K562 (cell line): ENCODE measurements around the gene ITGA2B. TPM values are rescaled to one million over a fixed set of nuclear protein-coding genes. Genes with fewer than 3 reads are reported as not detected.
"Not testable (repeated sequence)": the region's sequence is repeated elsewhere in the genome, so short reads cannot be mapped to it uniquely, and the experiment has no call there.

Experiments used
- ATAC-seq: fragments of 200-7000 bp; cut with Tn5 transposase; 3 replicates; pipeline ENCODE4 v1.9.1; 2020; ENCODE audit warnings: moderate library complexity
- BruUV-seq: library from RNA; stranded (reverse); fragments of 400-500 nt; replicated peaks from 2 replicates; lab custom pipeline; 2021; lab: Mats Ljungman, UMichigan
- CTCF ChIA-PET: fragments of 300-600 bp; formaldehyde crosslinking; extraction: SDS; loops from one replicate; lab custom pipeline; 2021; ENCODE audit warnings: low intra/inter-chr PET ratio; lab: Yijun Ruan, JAX
- POLR2A ChIA-PET: fragments of 300-600, 350-650 bp; sonication (Branson Sonifier 250); formaldehyde crosslinking; extraction: SDS; loops from one replicate; lab custom pipeline; 2021; ENCODE audit warnings: antibody characterized with exemption, inconsistent platforms; lab: Yijun Ruan, JAX
- DNase-seq, 4 experiments: peaks; one replicate each; pipeline versions ENCODE4 v3.0.0 to v3.0.0-alpha.2; 2011 to 2018; ENCODE audit warnings: low spot score in 3 of 4, mixed read lengths in 3 of 4; ENCODE audit errors: extremely low read depth in 1 of 4
- FAIRE-seq: peaks from 2 replicates; lab custom pipeline; 2011; peaks lifted over from hg19 to GRCh38; lab: Jason Lieb, UNC
- H2AFZ ChIP-seq: 2 replicates; pipeline ENCODE4 v1.6.0; 2011; ENCODE audit warnings: low read depth, low read length, control low read depth, inconsistent platforms
- H3K27ac ChIP-seq: fragments of 200-600 bp; 3 replicates; pipeline ENCODE4 v1.8.0; 2011; ENCODE audit warnings: low read depth, mild to moderate bottlenecking, control low read depth, inconsistent platforms, low read length, moderate library complexity, mixed read lengths; ENCODE audit errors: extremely low read depth
- H3K27me3 ChIP-seq, 2 experiments: fragments of 300-600 bp in 1 of 2; 2 replicates in 1 of 2; 3 replicates in 1 of 2; pipeline versions ENCODE4 v1.6.0 to v1.8.0; 2011; ENCODE audit warnings: inconsistent platforms in 2 of 2, low read length in 2 of 2, mild to moderate bottlenecking in 1 of 2, mixed read lengths in 1 of 2, moderate library complexity in 1 of 2; ENCODE audit not compliant: control insufficient read depth in 2 of 2, insufficient read depth in 2 of 2
- H3K36me3 ChIP-seq: fragments of 300-600 bp; 3 replicates; pipeline ENCODE4 v1.8.0; 2011; ENCODE audit warnings: mild to moderate bottlenecking, low read length, inconsistent platforms; ENCODE audit not compliant: control insufficient read depth, insufficient read depth
- H3K4me1 ChIP-seq, 2 experiments: fragments of 200-600 bp in 1 of 2; replicated peaks in 1 of 2; 2 replicates in 1 of 2; 3 replicates in 1 of 2; pipeline versions ENCODE4 v1.5.1 to v1.8.0; 2011; ENCODE audit warnings: inconsistent platforms in 2 of 2, low read length in 2 of 2, mild to moderate bottlenecking in 1 of 2, mixed read lengths in 1 of 2, moderate library complexity in 1 of 2; ENCODE audit not compliant: control insufficient read depth in 2 of 2, insufficient read depth in 2 of 2
- H3K4me2 ChIP-seq: 2 replicates; pipeline ENCODE4 v1.6.1; 2011; ENCODE audit warnings: low read length, control low read depth, inconsistent platforms, mixed read lengths; ENCODE audit not compliant: insufficient read depth
- H3K4me3 ChIP-seq: fragments of 200-600 bp; sonication (generic), shearing (Covaris generic); 2 replicates; pipeline ENCODE4 v1.5.1; 2016; ENCODE audit warnings: control low read depth, inconsistent platforms
- H3K79me2 ChIP-seq: fragments of 200-600 bp; 3 replicates; pipeline ENCODE4 v1.8.0; 2011; ENCODE audit warnings: low read length, inconsistent platforms; ENCODE audit not compliant: control insufficient read depth, insufficient read depth
- H3K9ac ChIP-seq, 2 experiments: 2 replicates each; pipeline versions ENCODE4 v1.6.0 to v1.6.1; 2011; ENCODE audit warnings: low read depth in 2 of 2, low read length in 2 of 2, control low read depth in 1 of 2, inconsistent platforms in 1 of 2, mild to moderate bottlenecking in 1 of 2, mixed read lengths in 1 of 2; ENCODE audit not compliant: insufficient read depth in 1 of 2
- H3K9me1 ChIP-seq: one replicate; pipeline ENCODE4 v1.6.0; 2011; ENCODE audit warnings: inconsistent platforms, mild to moderate bottlenecking, low read length, moderate library complexity; ENCODE audit not compliant: control insufficient read depth, insufficient read depth
- H3K9me3 ChIP-seq: replicated peaks from 2 replicates; pipeline ENCODE4 v1.5.1; 2011; ENCODE audit warnings: low read depth, low read length, inconsistent platforms; ENCODE audit not compliant: control insufficient read depth, insufficient read depth
- H4K20me1 ChIP-seq: replicated peaks from 2 replicates; pipeline ENCODE4 v1.6.1; 2011; ENCODE audit warnings: low read length, inconsistent platforms, mixed read lengths; ENCODE audit not compliant: control insufficient read depth, insufficient read depth
- GTF2E2 ChIP-seq: fragments of 200-800 bp; sonication (Bioruptor generic); IDR thresholded peaks from 2 replicates; pipeline ENCODE4 v1.6.1; 2016; ENCODE audit warnings: missing genetic modification characterization, missing compliant biosample characterization
- SPI1 ChIP-seq: IDR thresholded peaks from 2 replicates; pipeline ENCODE4 v1.6.1; 2011; ENCODE audit warnings: low read depth, low read length, control low read depth, borderline replicate concordance
- THRB ChIP-seq: fragments of 450-650 bp; formaldehyde crosslinking; conservative IDR thresholded peaks from 2 replicates; pipeline ENCODE4 v1.4.0; 2022; ENCODE audit warnings: mild to moderate bottlenecking, missing genetic modification characterization
- ZC3H4 ChIP-seq: sonication (generic); formaldehyde crosslinking; IDR thresholded peaks from 2 replicates; pipeline ENCODE4 v1.9.0; 2021; ENCODE audit warnings: missing genetic modification reagents, borderline replicate concordance
- whole genome bisulfite sequencing: fragments of 100-300 bp; shearing (Covaris generic); methylation state at CpG from one replicate; pipeline ENCODE4 v1.1.6; 2016; ENCODE audit warnings: low coverage, mixed read lengths; ENCODE audit not compliant: insufficient coverage; ENCODE audit errors: missing lambda C conversion rate; 5-methylcytosine and 5-hydroxymethylcytosine counted together
- in situ Hi-C: fragments of 300-500 bp; cut with MboI; formaldehyde crosslinking; loops from 4 replicates; pipeline ENCODE4 v1.15.0; 2018; ENCODE audit warnings: inconsistent platforms, mixed read lengths
- intact Hi-C: fragments of 100-400 bp; cut with micrococcal nuclease; formaldehyde crosslinking; loops from 2 replicates; pipeline ENCODE4 v1.14.2; 2022
- polyA plus RNA-seq, 8 experiments: library from polyadenylated mRNA; depleted of rRNA in 4 of 8; stranded (reverse) in 5 of 8; unstranded in 3 of 8; fragments of >200 nt; fragmentation: Nextera tagmentation in 2 of 8; fragmentation: Illumina TruSeq in 1 of 8; extraction: Ambion mirVana in 2 of 8; extraction: Trizol in 1 of 8; gene quantifications; 2 replicates each; pipeline versions ENCODE4 v1.2.1 to v1.2.3, GENCODE V29; 2011 to 2014; ENCODE audit warnings: inconsistent platforms in 1 of 8, missing spikeins in 1 of 8
- total RNA-seq, 7 experiments: library from RNA; depleted of rRNA in 6 of 7; stranded (reverse); fragments of >200 nt in 6 of 7; fragmentation: Illumina TruSeq in 2 of 7; extraction: Trizol in 2 of 7; gene quantifications; 2 replicates each; pipeline versions ENCODE4 v1.2.1 to v1.2.3, GENCODE V29; 2011 to 2021; ENCODE audit warnings: low replicate concordance in 1 of 7

The ITGA2B gene
- total and polyA plus RNA-seq, 9 of the 15 experiments (the other 6 are each of a cell fraction or from before 2014, with no cell fraction given): 1.1 to 26.4 (median 5.6) TPM

GRCh38 chr17:44394833-44395232 is 5.4 kb upstream of the ITGA2B start:
- TF ChIP-seq SPI1 (peak; percentile 89), ZC3H4 (CRISPR knock-in tag) (no peak)
- no peak for ATAC-seq
- DNase-seq: no peak
- Histone ChIP-seq H3K4me2 (no peak overlapping the region), H4K20me1 (no peaks in the 10 kb centered on the region), H3K36me3 (peaks cover 24% of the 10 kb centered on the region; the same call in 1 of the 3 replicates), H2AFZ (no peak overlapping the region), H3K9me1 (no peaks in the 10 kb centered on the region), H3K4me3 (no peak overlapping the region), H3K9me3 (no peaks in the 10 kb centered on the region), H3K9ac (no peak overlapping the region), H3K4me1 (peaks cover 16 to 34% of the 10 kb centered on the region in 2 experiments; a peak in 4 of 5 replicates), H3K27ac (no peak overlapping the region), H3K79me2 (no peaks in the 10 kb centered on the region), H3K27me3 (no peaks in the 10 kb centered on the region)
- BruUV-seq: no TSS peak
- WGBS: 89% methylated on average over 2 of the region's 2 CpGs
- in situ Hi-C loops (no loop called here), intact Hi-C loops (no loop called here)
- ChIA-PET POLR2A (interaction anchor here (1.1 kb wide), 1 partner anchor 9 kb away, joined by 3 read pairs; no protein-coding TSS in a partner anchor), CTCF (no interaction called here)
- no peak for FAIRE-seq

GRCh38 chr17:44394112-44394511 is 4.7 kb upstream of the ITGA2B start:
- in situ Hi-C loops, H3K9me1 ChIP-seq: not testable (repeated sequence)
- TF ChIP-seq THRB (peak; percentile 71; the same call in 1 of the 2 replicates), GTF2E2 (tag) (0 out of 2 replicates have a peak, but pooled peaks have one; percentile 6)
- TF ChIP-seq, all 486 proteins: peak for 2; not testable (repeated sequence) for 484
- H2AFZ ChIP-seq, ATAC-seq, H3K27ac ChIP-seq, H3K4me2 ChIP-seq, DNase-seq, H3K27me3 ChIP-seq, BruUV-seq, H3K9me3 ChIP-seq, H3K79me2 ChIP-seq, H4K20me1 ChIP-seq, CTCF ChIA-PET, intact Hi-C loops, H3K9ac ChIP-seq, H3K4me3 ChIP-seq, FAIRE-seq: not testable (repeated sequence)
- 74% methylated on average over 9 of the region's 9 CpGs for WGBS
- H3K4me1 ChIP-seq: peaks cover 21 to 41% of the 10 kb centered on the region in 2 experiments
- H3K36me3 ChIP-seq: peaks cover 17% of the 10 kb centered on the region; the same call in 1 of the 3 replicates
- POLR2A ChIA-PET: interaction anchor here (1.1 kb wide), 1 partner anchor 8 kb away, joined by 3 read pairs; no protein-coding TSS in a partner anchor
